ENCODE results near the gene RTKN.
"Not testable (repeated sequence)": the region's sequence is repeated elsewhere in the genome, so short reads cannot be mapped to it uniquely, and the experiment has no call there.

RTKN gene

GRCh38 chr2:74441690-74442482 lies at the start of gene RTKN:
RTKN (minus strand) TSS chr2:74441937; CDS start chr2:74441816, 121 bp downstream.
- DNase-seq = peak; percentile 88

GRCh38 chr2:74489906-74490305 lies 48.2 kb upstream of the RTKN start:
- DNase-seq = no peak

- no peak for DNase-seq
Measured at GRCh38 chr2:74488643-74489481, 47.1 kb upstream of the RTKN start.

- no peak for DNase-seq
Measured at GRCh38 chr2:74486141-74486540, 44.4 kb upstream of the RTKN start.

GRCh38 chr2:74483675-74484164 lies 42.0 kb upstream of the RTKN start:
- DNase-seq = peak; percentile 31

GRCh38 chr2:74482801-74483674 lies 41.3 kb upstream of the RTKN start, which contains the start of the genes CCDC142 and TTC31:
CCDC142 (minus strand) TSS chr2:74482998; CDS start chr2:74482837, 161 bp downstream.
TTC31 (plus strand) TSS chr2:74483081; CDS start chr2:74483096, 15 bp downstream.
- DNase-seq = peak; percentile 97

- DNase-seq = peak; percentile 61
Measured at GRCh38 chr2:74481961-74482800, 40.4 kb upstream of the RTKN start.

GRCh38 chr2:74481431-74481830 lies 39.7 kb upstream of the RTKN start:
- DNase-seq = no peak

- peak; percentile 53 for DNase-seq
Measured at GRCh38 chr2:74474899-74475298, 33.2 kb upstream of the RTKN start.

- no peak for DNase-seq
Measured at GRCh38 chr2:74474481-74474880, 32.7 kb upstream of the RTKN start.

- DNase-seq = no peak
Measured at GRCh38 chr2:74472945-74473258, 31.2 kb upstream of the RTKN start.

GRCh38 chr2:74472086-74472944 lies 30.6 kb upstream of the RTKN start, which contains the start of gene MRPL53:
MRPL53 (minus strand) TSS chr2:74472680; CDS start chr2:74472660, 20 bp downstream.
- DNase-seq = peak; percentile 96

- no peak for DNase-seq
Measured at GRCh38 chr2:74471332-74472065, 29.8 kb upstream of the RTKN start.

GRCh38 chr2:74470742-74471141 lies 29.0 kb upstream of the RTKN start:
- not testable (repeated sequence) for DNase-seq

- DNase-seq = no peak
Measured at GRCh38 chr2:74464406-74464805, 22.7 kb upstream of the RTKN start.

- DNase-seq = no peak
Measured at GRCh38 chr2:74462786-74463105, 21.0 kb upstream of the RTKN start.

- DNase-seq = no peak
Measured at GRCh38 chr2:74462054-74462785, 20.5 kb upstream of the RTKN start.

GRCh38 chr2:74461187-74462053 lies 19.7 kb upstream of the RTKN start:
- peak; percentile 63 for DNase-seq
